HG03196 (cell line): Measurements from ENCODE around the gene MGA.

ENCODE experiments used
- ATAC-seq: cut with Tn5 transposase; IDR thresholded peaks from one replicate; pipeline ENCODE4 v1.9.1; 2021; ENCODE audit not compliant: unreplicated experiment

The MGA gene

GRCh38 chr15:41804916-41805666 is 144.9 kb downstream of the MGA start:
- no peak for ATAC-seq

- no peak for ATAC-seq
Observed at GRCh38 chr15:41805711-41806110, 145.5 kb downstream of the MGA start.

- ATAC-seq = no peak
Observed at GRCh38 chr15:41806291-41807181, 146.3 kb downstream of the MGA start.

GRCh38 chr15:41809121-41809520 is 148.9 kb downstream of the MGA start:
- ATAC-seq = no peak

GRCh38 chr15:41809526-41810220 is 149.5 kb downstream of the MGA start:
- ATAC-seq = no peak

GRCh38 chr15:41810651-41811431 is 150.6 kb downstream of the MGA start:
- ATAC-seq = no peak

- ATAC-seq = no peak
Observed at GRCh38 chr15:41811432-41812195, 151.4 kb downstream of the MGA start.

GRCh38 chr15:41812820-41813375 is 152.7 kb downstream of the MGA start:
- no peak for ATAC-seq

GRCh38 chr15:41813426-41813825 is 153.2 kb downstream of the MGA start:
- ATAC-seq = no peak

GRCh38 chr15:41814534-41814933 is 154.3 kb downstream of the MGA start:
- no peak for ATAC-seq

- ATAC-seq = no peak
Observed at GRCh38 chr15:41816788-41817187, 156.6 kb downstream of the MGA start.

- ATAC-seq = no peak
Observed at GRCh38 chr15:41817327-41817726, 157.1 kb downstream of the MGA start.

- no peak for ATAC-seq
Observed at GRCh38 chr15:41817781-41818180, 157.6 kb downstream of the MGA start.

- ATAC-seq = no peak
Observed at GRCh38 chr15:41819455-41820050, 159.3 kb downstream of the MGA start.

- no peak for ATAC-seq
Observed at GRCh38 chr15:41820791-41821423, 160.7 kb downstream of the MGA start.

- no peak for ATAC-seq
Observed at GRCh38 chr15:41821831-41822230, 161.6 kb downstream of the MGA start.

GRCh38 chr15:41822471-41822870 is 162.3 kb downstream of the MGA start:
- no peak for ATAC-seq
